Effector CD4-positive, alpha-beta T cell (primary cell): ENCODE results near the gene B4GALNT3.

Experiments used
- DNase-seq: peaks from one replicate; pipeline ENCODE4 v3.0.0-alpha.2; 2020

Gene B4GALNT3

GRCh38 chr12:468671-469389 is 9.1 kb downstream of the B4GALNT3 start:
- DNase-seq: no peak

GRCh38 chr12:470133-470532 is 10.4 kb downstream of the B4GALNT3 start:
- no peak for DNase-seq

- DNase-seq: no peak
These were observed 13.5 kb downstream of the B4GALNT3 start for GRCh38 chr12:473198-473597.

GRCh38 chr12:473863-474577 is 14.3 kb downstream of the B4GALNT3 start:
- no peak for DNase-seq

- DNase-seq: no peak
These were observed 15.5 kb downstream of the B4GALNT3 start for GRCh38 chr12:475286-475685.

- DNase-seq: no peak
These were observed 19.4 kb downstream of the B4GALNT3 start for GRCh38 chr12:479161-479560.

GRCh38 chr12:480831-481816 is 21.4 kb downstream of the B4GALNT3 start:
- no peak for DNase-seq

GRCh38 chr12:482061-482460 is 22.3 kb downstream of the B4GALNT3 start:
- DNase-seq: no peak

- no peak for DNase-seq
These were observed 24.4 kb downstream of the B4GALNT3 start for GRCh38 chr12:484096-484495.

GRCh38 chr12:490260-490659 is 30.5 kb downstream of the B4GALNT3 start:
- DNase-seq: no peak

GRCh38 chr12:495466-495865 is 35.7 kb downstream of the B4GALNT3 start:
- no peak for DNase-seq

- DNase-seq: no peak
These were observed 37.0 kb downstream of the B4GALNT3 start for GRCh38 chr12:496736-497135.

- no peak for DNase-seq
These were observed 37.9 kb downstream of the B4GALNT3 start for GRCh38 chr12:497501-498160.

GRCh38 chr12:499837-500458 is 40.2 kb downstream of the B4GALNT3 start:
- no peak for DNase-seq

GRCh38 chr12:501722-502447 is 42.1 kb downstream of the B4GALNT3 start:
- no peak for DNase-seq

GRCh38 chr12:503111-503761 is 43.5 kb downstream of the B4GALNT3 start:
- no peak for DNase-seq

GRCh38 chr12:505221-505620 is 45.5 kb downstream of the B4GALNT3 start:
- no peak for DNase-seq

- no peak for DNase-seq
These were observed 47.7 kb downstream of the B4GALNT3 start for GRCh38 chr12:507391-507796.

- DNase-seq: no peak
These were observed 48.4 kb downstream of the B4GALNT3 start for GRCh38 chr12:508145-508544.

- DNase-seq: no peak
These were observed 49.1 kb downstream of the B4GALNT3 start for GRCh38 chr12:508795-509194.

- DNase-seq: no peak
These were observed 49.8 kb downstream of the B4GALNT3 start for GRCh38 chr12:509500-509899.
